Measurements from ENCODE around the gene ADCY1. TPM values are rescaled to one million over a fixed set of nuclear protein-coding genes. Genes with fewer than 3 reads are reported as not detected.

The ADCY1 gene
- total RNA-seq, 1 experiment from 2014 or later, result 0.71 TPM

DNA sequence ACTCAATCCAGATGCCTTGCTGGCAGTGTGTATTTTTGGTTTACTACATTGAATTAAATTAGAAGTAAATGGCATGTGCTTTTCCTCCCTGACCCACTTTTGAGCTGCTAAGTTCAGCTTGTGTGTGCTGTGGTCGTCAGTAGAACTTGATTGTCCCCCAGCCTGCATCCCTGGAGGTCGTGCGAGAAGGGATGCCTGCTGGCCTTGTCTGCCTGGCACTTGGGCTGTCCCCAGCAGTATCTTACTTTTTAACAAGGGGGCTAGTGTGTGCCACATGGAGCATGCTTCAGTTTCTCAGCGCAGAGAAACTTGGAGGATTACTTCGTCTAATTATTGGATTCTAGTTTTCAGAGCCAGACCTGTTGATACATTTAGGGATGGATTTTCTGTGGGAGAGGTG lies 80.2 kb downstream of the ADCY1 start:
- Histone ChIP-seq H3K27me3 (replicated peaks; ENCODE audit: insufficient read depth, low read depth, low read length, poor library complexity) (no peaks in the 10 kb centered on the region), H3K4me1 (ENCODE audit: insufficient read depth, low read length, poor library complexity, severe bottlenecking) (no peaks in the 10 kb centered on the region), H3K27ac (ENCODE audit: low read depth, low read length, poor library complexity, severe bottlenecking) (no peak overlapping the region), H3K9me3 (ENCODE audit: low read depth, low read length, poor library complexity, severe bottlenecking) (no peaks in the 10 kb centered on the region), H3K4me3 (ENCODE audit: low read depth, low read length, poor library complexity, severe bottlenecking) (no peak overlapping the region), H3K36me3 (ENCODE audit: insufficient read depth, low read length, poor library complexity, severe bottlenecking) (no peaks in the 10 kb centered on the region)
- ChIA-PET POLR2A (ENCODE audit: low non-redundant PET) (no interaction called here), CTCF (no interaction called here)
- intact Hi-C loops (cut with micrococcal nuclease; ENCODE audit: unreplicated experiment), result no loop called here
- no TSS peak for BruUV-seq (replicated peaks)
- DNase-seq (ENCODE audit: low spot score), result no peak
- TF ChIP-seq, protein P1, sequence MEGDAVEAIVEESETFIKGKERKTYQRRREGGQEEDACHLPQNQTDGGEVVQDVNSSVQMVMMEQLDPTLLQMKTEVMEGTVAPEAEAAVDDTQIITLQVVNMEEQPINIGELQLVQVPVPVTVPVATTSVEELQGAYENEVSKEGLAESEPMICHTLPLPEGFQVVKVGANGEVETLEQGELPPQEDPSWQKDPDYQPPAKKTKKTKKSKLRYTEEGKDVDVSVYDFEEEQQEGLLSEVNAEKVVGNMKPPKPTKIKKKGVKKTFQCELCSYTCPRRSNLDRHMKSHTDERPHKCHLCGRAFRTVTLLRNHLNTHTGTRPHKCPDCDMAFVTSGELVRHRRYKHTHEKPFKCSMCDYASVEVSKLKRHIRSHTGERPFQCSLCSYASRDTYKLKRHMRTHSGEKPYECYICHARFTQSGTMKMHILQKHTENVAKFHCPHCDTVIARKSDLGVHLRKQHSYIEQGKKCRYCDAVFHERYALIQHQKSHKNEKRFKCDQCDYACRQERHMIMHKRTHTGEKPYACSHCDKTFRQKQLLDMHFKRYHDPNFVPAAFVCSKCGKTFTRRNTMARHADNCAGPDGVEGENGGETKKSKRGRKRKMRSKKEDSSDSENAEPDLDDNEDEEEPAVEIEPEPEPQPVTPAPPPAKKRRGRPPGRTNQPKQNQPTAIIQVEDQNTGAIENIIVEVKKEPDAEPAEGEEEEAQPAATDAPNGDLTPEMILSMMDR (conservative IDR thresholded peaks at IDR 0.05; ENCODE audit: low read depth, low read length), result no peak

DNA sequence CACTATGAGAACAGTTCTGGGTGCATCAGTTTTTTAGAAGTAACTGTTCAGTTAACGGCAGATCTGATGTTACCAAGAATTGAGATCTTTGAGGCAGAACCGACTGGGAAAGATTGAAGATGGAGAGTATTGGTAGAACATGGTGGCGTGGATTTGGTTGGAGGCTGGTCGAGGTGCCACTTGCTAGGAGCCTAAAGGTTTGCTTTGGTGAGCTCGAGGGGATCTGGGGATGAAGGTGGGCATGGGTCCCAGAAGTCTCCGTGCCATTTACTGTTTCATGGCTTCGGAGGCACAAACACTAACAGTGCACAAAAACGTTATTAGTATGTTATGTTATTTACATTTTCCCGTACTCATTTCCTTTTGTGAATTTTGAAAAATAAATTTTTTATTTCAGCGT lies 81.4 kb downstream of the ADCY1 start:
- POLR2A ChIA-PET (ENCODE audit: low non-redundant PET), result no interaction called here
- no peak overlapping the region for H3K4me3 ChIP-seq (ENCODE audit: low read depth, low read length, poor library complexity, severe bottlenecking)
- TF ChIP-seq, protein P1 (conservative IDR thresholded peaks at IDR 0.05; ENCODE audit: low read depth, low read length), result no peak
- TF ChIP-seq EZH2 (IDR thresholded peaks at IDR 0.05; ENCODE audit: borderline replicate concordance, low read depth, low read length, poor library complexity, severe bottlenecking), result no peak
- no peaks in the 10 kb centered on the region for H3K9me3 ChIP-seq (ENCODE audit: low read depth, low read length, poor library complexity, severe bottlenecking)
- CTCF ChIA-PET, result no interaction called here
- H3K4me1 ChIP-seq (ENCODE audit: insufficient read depth, low read length, poor library complexity, severe bottlenecking), result no peaks in the 10 kb centered on the region
- intact Hi-C loops (cut with micrococcal nuclease; ENCODE audit: unreplicated experiment), result no loop called here
- no peak overlapping the region for H3K27ac ChIP-seq (ENCODE audit: low read depth, low read length, poor library complexity, severe bottlenecking)
- no TSS peak for BruUV-seq (replicated peaks)
- no peak for DNase-seq (ENCODE audit: low spot score)
- no peaks in the 10 kb centered on the region for H3K36me3 ChIP-seq (ENCODE audit: insufficient read depth, low read length, poor library complexity, severe bottlenecking)
- H3K27me3 ChIP-seq (replicated peaks; ENCODE audit: insufficient read depth, low read depth, low read length, poor library complexity), result no peaks in the 10 kb centered on the region

DNA sequence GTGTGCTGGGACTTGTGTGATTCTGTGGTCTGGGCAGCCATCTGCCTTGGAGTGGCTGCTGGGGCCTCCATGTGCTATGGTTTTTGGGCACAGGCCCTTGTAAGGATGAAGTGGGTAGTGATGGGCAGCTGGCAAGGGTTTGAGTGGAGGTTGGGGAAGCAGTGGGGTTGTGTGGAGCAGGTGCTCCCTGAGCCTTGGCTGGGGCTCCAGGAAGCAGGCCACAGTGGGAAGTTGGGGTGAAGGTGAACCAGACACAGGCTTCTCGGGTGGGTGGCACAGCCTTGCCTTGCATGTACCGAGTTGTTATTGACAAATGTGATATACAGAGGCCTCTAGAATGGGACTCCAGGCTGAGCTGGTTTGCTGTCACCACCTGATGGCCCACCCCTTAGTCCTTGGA lies 82.3 kb downstream of the ADCY1 start:
- H3K4me1 ChIP-seq (ENCODE audit: insufficient read depth, low read length, poor library complexity, severe bottlenecking), result no peaks in the 10 kb centered on the region
- no peaks in the 10 kb centered on the region for H3K36me3 ChIP-seq (ENCODE audit: insufficient read depth, low read length, poor library complexity, severe bottlenecking)
- DNase-seq (ENCODE audit: low spot score), result no peak
- H3K27me3 ChIP-seq (replicated peaks; ENCODE audit: insufficient read depth, low read depth, low read length, poor library complexity), result no peaks in the 10 kb centered on the region
- ChIA-PET CTCF (no interaction called here), POLR2A (ENCODE audit: low non-redundant PET) (no interaction called here)
- intact Hi-C loops (cut with micrococcal nuclease; ENCODE audit: unreplicated experiment), result no loop called here
- no peak overlapping the region for H3K27ac ChIP-seq (ENCODE audit: low read depth, low read length, poor library complexity, severe bottlenecking)
- no TSS peak for BruUV-seq (replicated peaks)
- no peak overlapping the region for H3K4me3 ChIP-seq (ENCODE audit: low read depth, low read length, poor library complexity, severe bottlenecking)
- H3K9me3 ChIP-seq (ENCODE audit: low read depth, low read length, poor library complexity, severe bottlenecking), result no peaks in the 10 kb centered on the region
- TF ChIP-seq, protein P1 (conservative IDR thresholded peaks at IDR 0.05; ENCODE audit: low read depth, low read length), result no peak
- TF ChIP-seq EZH2 (IDR thresholded peaks at IDR 0.05; ENCODE audit: borderline replicate concordance, low read depth, low read length, poor library complexity, severe bottlenecking), result no peak

All from A673 (cell line).